Pancreas (tissue), 10 donors: Measurements from ENCODE around the gene PDE10A. TPM values are rescaled to one million over a fixed set of nuclear protein-coding genes. Genes with fewer than 3 reads are reported as not detected.

Source experiments
- ATAC-seq, 4 donors: fragments of 200-7000 bp; cut with Tn5 transposase; one replicate each; pipeline versions ENCODE4 v1.8.0 to v1.9.1; 2020; ENCODE audit warnings: mild to moderate bottlenecking in 4 of 4, moderate library complexity in 4 of 4
- DNase-seq, 6 donors: peaks; one replicate each; pipeline ENCODE4 v3.0.0-alpha.2; 2020
- FAIRE-seq: peaks from 2 replicates; lab custom pipeline; 2012; peaks lifted over from hg19 to GRCh38; lab: Jason Lieb, UNC
- H3K27ac ChIP-seq, 4 donors: fragments of 200-600 bp; sonication (generic); 1 replicate in 3 of 4; 2 replicates in 1 of 4; pipeline versions ENCODE4 v1.5.0 to v1.8.0; 2020
- H3K27me3 ChIP-seq, 4 donors: fragments of 200-600 bp; one replicate each; pipeline ENCODE4 v1.8.0; 2021
- H3K36me3 ChIP-seq, 3 donors: fragments of 200-600 bp; sonication (generic) in 1 of 3; one replicate each; pipeline versions ENCODE4 v1.5.0 to v1.8.0; 2020 to 2021
- H3K4me1 ChIP-seq, 3 donors: fragments of 200-600 bp; one replicate each; pipeline ENCODE4 v1.8.0; 2021
- H3K4me3 ChIP-seq, 4 donors: fragments of 200-600 bp; sonication (generic) in 2 of 4; one replicate each; pipeline versions ENCODE4 v1.5.0 to v1.8.0; 2020 to 2021
- H3K9me3 ChIP-seq, 4 donors: fragments of 200-600 bp; one replicate each; pipeline ENCODE4 v1.8.0; 2021
- WGBS, 2 donors: extraction: QIAGEN DNeasy Blood & Tissue Kit; methylation state at CpG; one replicate each; pipeline ENCODE4 v1.1.7; 2013; 5-methylcytosine and 5-hydroxymethylcytosine counted together
- intact Hi-C, 3 donors: fragments of 100-400 bp; cut with DNase I; formaldehyde crosslinking; loops; one replicate each; pipeline versions ENCODE4 v1.11.1 to v1.14.2; 2022
- polyA plus RNA-seq, 2 donors: library from polyadenylated mRNA; stranded (reverse); fragments of 200-250 nt; gene quantifications; one replicate each; pipeline ENCODE4 v1.2.3, GENCODE V29; 2013
- total RNA-seq, 6 donors: library from RNA; stranded (reverse); fragmentation: NEBNext Ultra II Directional in 4 of 6; extraction: Animal tissue kit (Norgen Biotek cat#: 25700) in 4 of 6; gene quantifications; one replicate each; pipeline versions ENCODE4 v1.2.1 to v1.2.4, GENCODE V29; 2021 to 2023
- TF ChIP-seq, protein P1 (sequence below), 4 donors: fragments of 200-600 bp; sonication (generic) in 3 of 4; IDR thresholded peaks; one replicate each; pipeline versions ENCODE4 v1.5.0 to v1.8.0; 2021; ENCODE audit warnings: antibody characterized with exemption in 4 of 4
- donor health status: healthy with polysubstance abuse.
- donor health status: DM: no; HTN: no; CAD: no; lungs with moderate emphysema.
- donor health status: DM: no; HTN: no; CAD: no.
- donor health status: control.
- donor health status: control.
- donor health status: Bipolar disorder and iron deficiency.
- donor health status: DM: yes; HTN: yes; CAD: no.
- donor health status: DM: no; HTN: no; CAD: no.
- donor health status: DM: no; HTN: no; CAD: no.
- donor health status: DM: yes; HTN: yes; CAD: no.

PDE10A gene
- total and polyA plus RNA-seq, 8 donors = 0.83 to 5.7 (median 2.7) TPM

- FAIRE-seq = no peak
- H3K27me3 ChIP-seq = no peaks in the 10 kb centered on the region
- no peak for DNase-seq
- H3K4me1 ChIP-seq = peaks cover 0 to 17% (median 16%) of the 10 kb centered on the region in 3 donors
- intact Hi-C loops = no loop called here
- ATAC-seq = no peak
- WGBS, 2 donors = 86 to 97% methylated on average over 2 of the region's 2 CpGs
- H3K4me3 ChIP-seq = no peak overlapping the region
- H3K36me3 ChIP-seq = no peaks in the 10 kb centered on the region
- no peak overlapping the region for H3K27ac ChIP-seq
- no peaks in the 10 kb centered on the region for H3K9me3 ChIP-seq
- TF ChIP-seq, protein P1, sequence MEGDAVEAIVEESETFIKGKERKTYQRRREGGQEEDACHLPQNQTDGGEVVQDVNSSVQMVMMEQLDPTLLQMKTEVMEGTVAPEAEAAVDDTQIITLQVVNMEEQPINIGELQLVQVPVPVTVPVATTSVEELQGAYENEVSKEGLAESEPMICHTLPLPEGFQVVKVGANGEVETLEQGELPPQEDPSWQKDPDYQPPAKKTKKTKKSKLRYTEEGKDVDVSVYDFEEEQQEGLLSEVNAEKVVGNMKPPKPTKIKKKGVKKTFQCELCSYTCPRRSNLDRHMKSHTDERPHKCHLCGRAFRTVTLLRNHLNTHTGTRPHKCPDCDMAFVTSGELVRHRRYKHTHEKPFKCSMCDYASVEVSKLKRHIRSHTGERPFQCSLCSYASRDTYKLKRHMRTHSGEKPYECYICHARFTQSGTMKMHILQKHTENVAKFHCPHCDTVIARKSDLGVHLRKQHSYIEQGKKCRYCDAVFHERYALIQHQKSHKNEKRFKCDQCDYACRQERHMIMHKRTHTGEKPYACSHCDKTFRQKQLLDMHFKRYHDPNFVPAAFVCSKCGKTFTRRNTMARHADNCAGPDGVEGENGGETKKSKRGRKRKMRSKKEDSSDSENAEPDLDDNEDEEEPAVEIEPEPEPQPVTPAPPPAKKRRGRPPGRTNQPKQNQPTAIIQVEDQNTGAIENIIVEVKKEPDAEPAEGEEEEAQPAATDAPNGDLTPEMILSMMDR (IDR thresholded peaks at IDR 0.05) = no peak
Observed at GRCh38 chr6:165548450-165548849, 114.6 kb downstream of the PDE10A start.

- no peak for ATAC-seq
- DNase-seq = no peak
- TF ChIP-seq, protein P1 (IDR thresholded peaks at IDR 0.05) = no peak
- Histone ChIP-seq H3K27ac (no peak overlapping the region), H3K4me1 (no peaks in the 10 kb centered on the region), H3K9me3 (no peaks in the 10 kb centered on the region), H3K27me3 (no peaks in the 10 kb centered on the region), H3K4me3 (no peak overlapping the region), H3K36me3 (no peaks in the 10 kb centered on the region)
- no peak for FAIRE-seq
- intact Hi-C loops = no loop called here
- WGBS, 2 donors = 49 to 65% methylated on average over 2 of the region's 2 CpGs
Observed at GRCh38 chr6:165545806-165546205, 117.2 kb downstream of the PDE10A start.

DNA sequence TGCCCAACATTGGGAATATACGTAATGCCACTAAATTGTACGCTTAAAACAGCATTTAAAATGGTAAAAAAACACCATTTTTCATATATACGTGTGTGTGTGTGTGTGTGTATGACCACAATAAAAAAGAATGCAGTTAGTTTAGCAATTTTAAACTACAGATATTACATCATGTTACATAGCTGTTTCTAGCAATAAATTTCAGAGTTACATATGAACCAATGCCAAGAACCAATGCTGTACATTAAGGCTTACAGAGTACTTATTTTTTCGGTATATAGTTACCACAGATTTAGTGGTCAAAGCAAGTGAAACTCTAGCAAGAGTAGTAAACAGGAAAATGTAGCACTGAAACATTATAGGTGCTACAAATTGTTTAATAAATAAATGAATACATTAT is 119.3 kb downstream of the PDE10A start:
- 78 to 87% methylated on average over 4 of the region's 4 CpGs for WGBS, 2 donors
- ATAC-seq = no peak
- DNase-seq = no peak
- no peaks in the 10 kb centered on the region for H3K9me3 ChIP-seq
- no peak overlapping the region for H3K4me3 ChIP-seq
- no peaks in the 10 kb centered on the region for H3K27me3 ChIP-seq
- no peak for FAIRE-seq
- intact Hi-C loops = no loop called here
- H3K27ac ChIP-seq = no peak overlapping the region
- no peaks in the 10 kb centered on the region for H3K36me3 ChIP-seq
- no peaks in the 10 kb centered on the region for H3K4me1 ChIP-seq
- TF ChIP-seq, protein P1 (IDR thresholded peaks at IDR 0.05) = no peak

DNA sequence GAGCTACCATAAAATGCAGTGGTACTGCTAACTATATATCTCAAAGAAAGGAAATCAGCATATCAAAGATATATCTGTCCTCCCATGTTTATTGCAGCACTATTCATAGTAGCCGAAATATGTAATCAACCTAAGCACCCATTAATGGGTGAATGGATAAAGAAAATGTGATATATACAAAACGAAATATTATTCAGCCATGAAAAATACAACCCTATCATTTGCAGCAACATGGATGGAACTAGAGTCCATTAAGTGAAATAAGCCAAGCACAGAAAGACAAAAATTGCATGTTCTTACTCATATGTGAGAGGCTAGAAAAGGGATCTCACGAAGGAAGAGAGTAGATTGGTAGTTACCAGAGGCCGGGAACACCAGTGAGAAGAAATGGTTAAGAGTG is 126.1 kb downstream of the PDE10A start:
- Histone ChIP-seq H3K4me3 (no peak overlapping the region), H3K9me3 (no peaks in the 10 kb centered on the region), H3K27ac (no peak overlapping the region), H3K36me3 (no peaks in the 10 kb centered on the region), H3K4me1 (no peaks in the 10 kb centered on the region), H3K27me3 (no peaks in the 10 kb centered on the region)
- FAIRE-seq = no peak
- no peak for DNase-seq
- WGBS, 2 donors = 76 to 87% methylated on average over 4 of the region's 4 CpGs
- no peak for ATAC-seq
- TF ChIP-seq, protein P1 (IDR thresholded peaks at IDR 0.05) = no peak
- intact Hi-C loops = no loop called here

- no peak for DNase-seq
- H3K27ac ChIP-seq = no peak overlapping the region
- no peaks in the 10 kb centered on the region for H3K9me3 ChIP-seq
- no peaks in the 10 kb centered on the region for H3K4me1 ChIP-seq
- H3K27me3 ChIP-seq = no peaks in the 10 kb centered on the region
- TF ChIP-seq, protein P1 (IDR thresholded peaks at IDR 0.05) = no peak
- H3K4me3 ChIP-seq = no peak overlapping the region
- intact Hi-C loops = no loop called here
- no peak for ATAC-seq
- no peak for FAIRE-seq
- H3K36me3 ChIP-seq = no peaks in the 10 kb centered on the region
- 53 to 68% methylated on average over 3 of the region's 3 CpGs for WGBS, 2 donors
Observed at GRCh38 chr6:165519316-165519715, 143.7 kb downstream of the PDE10A start.
